ENCODE data around the gene ARHGDIB. TPM values are rescaled to one million over a fixed set of nuclear protein-coding genes. Genes with fewer than 3 reads are reported as not detected.
A peak's percentile ranks its signal among the peaks of the same experiment; 100 is the strongest.

Gene ARHGDIB
- total RNA-seq, 6 donors from 2014 or later: 169 to 307 (median 211) TPM

GRCh38 chr12:14910090-14910915 lies 51.1 kb downstream of the ARHGDIB start:
- peaks cover 6 to 15% (median 8%) of the 10 kb centered on the region in 4 donors for H3K4me1 ChIP-seq
- DNase-seq (peak in 1 of 2 donors; percentile 22), ATAC-seq (ENCODE audit: low FRiP score in 2 of 2) (no peak)
- WGBS, 2 donors: 86 to 88% methylated on average over 5 of the region's 5 CpGs
- H3K4me3 ChIP-seq: no peak overlapping the region
- no peak for TF ChIP-seq POLR2A (IDR thresholded peaks at IDR 0.05)
- no peak for TF ChIP-seq CTCF (IDR thresholded peaks at IDR 0.05)
- TF ChIP-seq POLR2AphosphoS5 (IDR thresholded peaks at IDR 0.05): no peak
- TF ChIP-seq EP300 (IDR thresholded peaks at IDR 0.05): no peak
- H3K27ac ChIP-seq: no peak overlapping the region
- H3K27me3 ChIP-seq: no peaks in the 10 kb centered on the region
- H3K9me3 ChIP-seq: no peaks in the 10 kb centered on the region
- H3K36me3 ChIP-seq: peaks cover 0 to 7% (median 0%) of the 10 kb centered on the region in 4 donors

GRCh38 chr12:14907953-14908352 lies 53.4 kb downstream of the ARHGDIB start:
- H3K9me3 ChIP-seq: no peaks in the 10 kb centered on the region
- H3K27me3 ChIP-seq: no peaks in the 10 kb centered on the region
- no peak overlapping the region for H3K27ac ChIP-seq
- ATAC-seq (ENCODE audit: low FRiP score in 2 of 2): no peak
- H3K36me3 ChIP-seq: no peaks in the 10 kb centered on the region
- no peak for TF ChIP-seq POLR2AphosphoS5 (IDR thresholded peaks at IDR 0.05)
- TF ChIP-seq CTCF (IDR thresholded peaks at IDR 0.05): no peak
- no peak for TF ChIP-seq EP300 (IDR thresholded peaks at IDR 0.05)
- TF ChIP-seq POLR2A (IDR thresholded peaks at IDR 0.05): no peak
- H3K4me1 ChIP-seq: peaks cover 23 to 31% (median 27%) of the 10 kb centered on the region in 4 donors
- H3K4me3 ChIP-seq: no peak overlapping the region
- DNase-seq: no peak
- WGBS, 2 donors: 88 to 93% methylated on average over 1 of the region's 1 CpG

- Histone ChIP-seq H3K4me3 (no peak overlapping the region), H3K4me1 (peaks cover 23 to 34% (median 29%) of the 10 kb centered on the region in 4 donors), H3K9me3 (no peaks in the 10 kb centered on the region), H3K27me3 (no peaks in the 10 kb centered on the region), H3K36me3 (no peaks in the 10 kb centered on the region), H3K27ac (peak overlapping the region; percentile 36 to 71 (median 65))
- no peak for DNase-seq
- WGBS, 2 donors: 75 to 76% methylated on average over 5 of the region's 5 CpGs
- ATAC-seq (ENCODE audit: low FRiP score in 2 of 2): peak in 1 of 2 donors; percentile 66
- no peak for TF ChIP-seq EP300 (IDR thresholded peaks at IDR 0.05)
- TF ChIP-seq POLR2A (IDR thresholded peaks at IDR 0.05): no peak
- no peak for TF ChIP-seq POLR2AphosphoS5 (IDR thresholded peaks at IDR 0.05)
- TF ChIP-seq CTCF (IDR thresholded peaks at IDR 0.05): no peak
These were observed 55.3 kb downstream of the ARHGDIB start for GRCh38 chr12:14906114-14906513.

- ATAC-seq (ENCODE audit: low FRiP score in 2 of 2) (peak in 1 of 2 donors; percentile 25), DNase-seq (no peak)
- 34 to 43% methylated on average over 5 of the region's 5 CpGs for WGBS, 2 donors
- Histone ChIP-seq H3K27ac (peak overlapping the region; percentile 36 to 71 (median 65)), H3K4me1 (peaks cover 23 to 34% (median 29%) of the 10 kb centered on the region in 4 donors), H3K9me3 (no peaks in the 10 kb centered on the region), H3K4me3 (no peak overlapping the region), H3K36me3 (no peaks in the 10 kb centered on the region), H3K27me3 (no peaks in the 10 kb centered on the region)
- TF ChIP-seq POLR2AphosphoS5 (IDR thresholded peaks at IDR 0.05) (no peak), CTCF (IDR thresholded peaks at IDR 0.05) (no peak), EP300 (IDR thresholded peaks at IDR 0.05) (no peak), POLR2A (IDR thresholded peaks at IDR 0.05) (no peak)
These were observed 56.0 kb downstream of the ARHGDIB start for GRCh38 chr12:14905269-14906004.
